22Rv1 (cell line): ENCODE results near the gene MCOLN1.

Source experiments
- ZFX ChIP-seq: fragments of 450-650 bp; IDR thresholded peaks from 2 replicates; pipeline ENCODE4 v1.6.1; 2017; ENCODE audit warnings: antibody characterized with exemption, borderline replicate concordance
- TF ChIP-seq, protein P1 (sequence below): fragments of 450-650 bp; IDR thresholded peaks from 2 replicates; pipeline ENCODE4 v1.5.1; 2017; ENCODE audit warnings: mild to moderate bottlenecking

DNA sequence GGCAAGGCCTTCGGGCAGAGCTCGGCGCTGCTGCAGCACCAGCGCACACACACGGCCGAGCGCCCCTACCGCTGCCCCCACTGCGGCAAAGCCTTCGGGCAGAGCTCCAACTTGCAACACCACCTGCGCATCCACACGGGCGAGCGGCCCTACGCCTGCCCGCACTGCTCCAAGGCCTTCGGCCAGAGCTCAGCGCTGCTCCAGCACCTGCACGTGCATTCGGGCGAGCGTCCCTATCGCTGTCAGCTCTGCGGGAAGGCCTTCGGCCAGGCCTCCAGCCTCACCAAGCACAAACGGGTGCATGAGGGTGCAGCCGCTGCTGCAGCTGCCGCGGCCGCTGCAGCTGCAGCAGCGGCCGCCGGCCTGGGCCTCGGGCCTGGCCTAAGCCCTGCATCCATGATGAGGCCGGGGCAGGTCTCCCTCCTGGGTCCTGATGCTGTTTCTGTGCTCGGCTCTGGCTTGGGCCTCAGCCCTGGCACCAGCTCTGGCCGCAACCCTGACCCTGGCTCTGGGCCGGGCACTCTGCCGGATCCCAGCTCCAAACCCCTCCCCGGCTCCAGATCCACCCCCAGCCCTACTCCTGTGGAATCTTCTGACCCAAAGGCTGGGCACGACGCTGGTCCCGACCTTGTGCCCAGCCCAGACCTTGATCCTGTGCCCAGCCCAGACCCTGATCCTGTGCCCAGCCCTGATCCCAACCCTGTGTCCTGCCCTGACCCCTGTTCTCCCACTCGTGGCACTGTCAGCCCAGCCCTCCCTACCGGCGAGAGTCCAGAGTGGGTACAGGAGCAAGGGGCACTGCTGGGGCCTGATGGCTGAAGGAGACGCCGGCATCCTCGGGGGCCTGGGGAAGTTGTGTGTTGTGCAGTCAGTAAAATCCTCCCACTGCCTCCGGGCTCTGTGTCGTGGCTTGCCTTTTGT is 2.0 kb upstream of the MCOLN1 start:
- TF ChIP-seq, protein P1, sequence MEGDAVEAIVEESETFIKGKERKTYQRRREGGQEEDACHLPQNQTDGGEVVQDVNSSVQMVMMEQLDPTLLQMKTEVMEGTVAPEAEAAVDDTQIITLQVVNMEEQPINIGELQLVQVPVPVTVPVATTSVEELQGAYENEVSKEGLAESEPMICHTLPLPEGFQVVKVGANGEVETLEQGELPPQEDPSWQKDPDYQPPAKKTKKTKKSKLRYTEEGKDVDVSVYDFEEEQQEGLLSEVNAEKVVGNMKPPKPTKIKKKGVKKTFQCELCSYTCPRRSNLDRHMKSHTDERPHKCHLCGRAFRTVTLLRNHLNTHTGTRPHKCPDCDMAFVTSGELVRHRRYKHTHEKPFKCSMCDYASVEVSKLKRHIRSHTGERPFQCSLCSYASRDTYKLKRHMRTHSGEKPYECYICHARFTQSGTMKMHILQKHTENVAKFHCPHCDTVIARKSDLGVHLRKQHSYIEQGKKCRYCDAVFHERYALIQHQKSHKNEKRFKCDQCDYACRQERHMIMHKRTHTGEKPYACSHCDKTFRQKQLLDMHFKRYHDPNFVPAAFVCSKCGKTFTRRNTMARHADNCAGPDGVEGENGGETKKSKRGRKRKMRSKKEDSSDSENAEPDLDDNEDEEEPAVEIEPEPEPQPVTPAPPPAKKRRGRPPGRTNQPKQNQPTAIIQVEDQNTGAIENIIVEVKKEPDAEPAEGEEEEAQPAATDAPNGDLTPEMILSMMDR = no peak
- no peak for TF ChIP-seq ZFX
